Ectodermal cell (in vitro differentiated cells): Measurements from ENCODE around the gene CDC40.
"Not testable (repeated sequence)": the region's sequence is repeated elsewhere in the genome, so short reads cannot be mapped to it uniquely, and the experiment has no call there.

Experiments used
- H3K27ac ChIP-seq: 2 replicates; pipeline ENCODE4 v1.7.0; 2013; ENCODE audit warnings: mild to moderate bottlenecking, low read depth, low read length; ENCODE audit not compliant: insufficient read depth, poor library complexity, severe bottlenecking
- H3K27me3 ChIP-seq: 2 replicates; pipeline ENCODE4 v1.7.0; 2013; ENCODE audit warnings: mild to moderate bottlenecking, low read length; ENCODE audit not compliant: insufficient read depth, control insufficient read depth, poor library complexity, severe bottlenecking
- H3K36me3 ChIP-seq: one replicate; pipeline ENCODE4 v1.7.0; 2013; ENCODE audit warnings: low read length; ENCODE audit not compliant: control insufficient read depth, insufficient read depth
- H3K4me1 ChIP-seq: one replicate; pipeline ENCODE4 v1.7.0; 2013; ENCODE audit warnings: low read length; ENCODE audit not compliant: control insufficient read depth, insufficient read depth
- H3K4me3 ChIP-seq: 2 replicates; pipeline ENCODE4 v1.7.0; 2013; ENCODE audit warnings: low read depth, low read length, control low read depth; ENCODE audit not compliant: insufficient read depth
- H3K9me3 ChIP-seq: 2 replicates; pipeline ENCODE4 v1.7.0; 2013; ENCODE audit warnings: mild to moderate bottlenecking, low read length, moderate library complexity; ENCODE audit not compliant: control insufficient read depth
- whole genome bisulfite sequencing, 2 experiments: methylation state at CpG; one replicate each; pipeline ENCODE4 v1.1.7; 2013; ENCODE audit warnings: missing lambda C conversion rate in 2 of 2; 5-methylcytosine and 5-hydroxymethylcytosine counted together

CDC40 gene

GRCh38 chr6:110266996-110267395 lies 86.8 kb downstream of the CDC40 start:
- Histone ChIP-seq H3K36me3 (no peaks in the 10 kb centered on the region), H3K27ac (no peak overlapping the region), H3K4me1 (peaks cover 4% of the 10 kb centered on the region), H3K27me3 (no peaks in the 10 kb centered on the region), H3K9me3 (no peaks in the 10 kb centered on the region), H3K4me3 (no peak overlapping the region)

- Histone ChIP-seq H3K4me3 (no peak overlapping the region), H3K27ac (peak overlapping the region; percentile 47)
- WGBS, 2 experiments = 88 to 100% methylated on average over 1 to 2 of the region's 2 CpGs
Observed at GRCh38 chr6:110269623-110270022, 89.4 kb downstream of the CDC40 start.

GRCh38 chr6:110270165-110270564 lies 89.9 kb downstream of the CDC40 start:
- H3K9me3 ChIP-seq = no peaks in the 10 kb centered on the region
- peak overlapping the region; percentile 61 for H3K27ac ChIP-seq
- H3K4me1 ChIP-seq = peaks cover 4% of the 10 kb centered on the region
- H3K36me3 ChIP-seq = no peaks in the 10 kb centered on the region
- no peaks in the 10 kb centered on the region for H3K27me3 ChIP-seq
- 50 to 52% methylated on average over 4 of the region's 4 CpGs for WGBS, 2 experiments
- H3K4me3 ChIP-seq = no peak overlapping the region

More at GRCh38 chr6:110269623-110270022, 89.4 kb downstream of the CDC40 start:
- Histone ChIP-seq H3K4me1 (peaks cover 4% of the 10 kb centered on the region), H3K27me3 (no peaks in the 10 kb centered on the region), H3K9me3 (no peaks in the 10 kb centered on the region), H3K36me3 (no peaks in the 10 kb centered on the region)

- Histone ChIP-seq H3K27ac (no peak overlapping the region), H3K36me3 (no peaks in the 10 kb centered on the region), H3K4me3 (no peak overlapping the region), H3K4me1 (peaks cover 4% of the 10 kb centered on the region), H3K27me3 (no peaks in the 10 kb centered on the region), H3K9me3 (no peaks in the 10 kb centered on the region)
- WGBS, 2 experiments = no CpG with 5 or more reads among the region's 1 CpG
Observed at GRCh38 chr6:110271732-110272022, 91.5 kb downstream of the CDC40 start.

- not testable (repeated sequence) for H3K27ac ChIP-seq, H3K36me3 ChIP-seq, H3K27me3 ChIP-seq, H3K4me3 ChIP-seq, H3K9me3 ChIP-seq, H3K4me1 ChIP-seq
Observed at GRCh38 chr6:110272781-110273180, 92.6 kb downstream of the CDC40 start.

- WGBS, 2 experiments = 64 to 71% methylated on average over 6 of the region's 7 CpGs
- Histone ChIP-seq H3K4me1 (no peaks in the 10 kb centered on the region), H3K27ac (no peak overlapping the region), H3K27me3 (no peaks in the 10 kb centered on the region), H3K36me3 (no peaks in the 10 kb centered on the region), H3K4me3 (no peak overlapping the region), H3K9me3 (no peaks in the 10 kb centered on the region)
Observed at GRCh38 chr6:110277100-110277665, 97.0 kb downstream of the CDC40 start.
